ENCODE data around the gene SPACA6.
A peak's percentile ranks its signal among the peaks of the same experiment; 100 is the strongest.

The SPACA6 gene

GRCh38 chr19:51681286-51681941 lies 11.7 kb upstream of the SPACA6 start:
- Histone ChIP-seq H3K79me2 (ENCODE audit: insufficient read depth, low read length) (no peaks in the 10 kb centered on the region), H3K9me3 (ENCODE audit: insufficient read depth, low read depth, low read length) (no peaks in the 10 kb centered on the region), H3K36me3 (ENCODE audit: insufficient read depth, low read length) (no peaks in the 10 kb centered on the region), H3K4me2 (ENCODE audit: low read depth, low read length, poor library complexity, severe bottlenecking) (no peak overlapping the region), H3K9me2 (replicated peaks; ENCODE audit: low read depth, low read length) (no peaks in the 10 kb centered on the region), H3F3A (ENCODE audit: low read depth) (no peaks in the 10 kb centered on the region), H3K4me3 (ENCODE audit: low read length, poor library complexity, severe bottlenecking) (no peak overlapping the region), H3K4me1 (ENCODE audit: insufficient read depth, low read length, poor library complexity, severe bottlenecking) (peaks cover 9% of the 10 kb centered on the region), H4K20me1 (ENCODE audit: insufficient read depth, low read length, poor library complexity, severe bottlenecking) (no peaks in the 10 kb centered on the region), H2AFZ (ENCODE audit: low read length) (peak overlapping the region; percentile 51), H3K9ac (ENCODE audit: low read depth, low read length, poor library complexity, severe bottlenecking) (no peak overlapping the region), H3K27me3 (ENCODE audit: insufficient read depth, low read length, poor library complexity, severe bottlenecking) (peaks cover 4% of the 10 kb centered on the region)
- no peak for TF ChIP-seq EZH2phosphoT487 (IDR thresholded peaks at IDR 0.05; ENCODE audit: borderline replicate concordance)
- no peak for TF ChIP-seq CTCF (conservative IDR thresholded peaks at IDR 0.05; ENCODE audit: low read length)

GRCh38 chr19:51686171-51686570 lies 7.0 kb upstream of the SPACA6 start:
- no peak overlapping the region for H3K9ac ChIP-seq (ENCODE audit: low read depth, low read length, poor library complexity, severe bottlenecking)
- H3K27me3 ChIP-seq (ENCODE audit: insufficient read depth, low read length, poor library complexity, severe bottlenecking), result no peaks in the 10 kb centered on the region
- H3K79me2 ChIP-seq (ENCODE audit: insufficient read depth, low read length), result peaks cover 16% of the 10 kb centered on the region
- no peak overlapping the region for H3K4me2 ChIP-seq (ENCODE audit: low read depth, low read length, poor library complexity, severe bottlenecking)
- no peaks in the 10 kb centered on the region for H3K9me3 ChIP-seq (ENCODE audit: insufficient read depth, low read depth, low read length)
- H3K9me2 ChIP-seq (replicated peaks; ENCODE audit: low read depth, low read length), result no peaks in the 10 kb centered on the region
- no peaks in the 10 kb centered on the region for H3F3A ChIP-seq (ENCODE audit: low read depth)
- no peak overlapping the region for H3K4me3 ChIP-seq (ENCODE audit: low read length, poor library complexity, severe bottlenecking)
- no peaks in the 10 kb centered on the region for H3K36me3 ChIP-seq (ENCODE audit: insufficient read depth, low read length)
- TF ChIP-seq CTCF (conservative IDR thresholded peaks at IDR 0.05; ENCODE audit: low read length), result no peak
- no peak for TF ChIP-seq EZH2phosphoT487 (IDR thresholded peaks at IDR 0.05; ENCODE audit: borderline replicate concordance)
- peaks cover 12% of the 10 kb centered on the region for H4K20me1 ChIP-seq (ENCODE audit: insufficient read depth, low read length, poor library complexity, severe bottlenecking)
- no peak overlapping the region for H2AFZ ChIP-seq (ENCODE audit: low read length)
- H3K4me1 ChIP-seq (ENCODE audit: insufficient read depth, low read length, poor library complexity, severe bottlenecking), result peaks cover 25% of the 10 kb centered on the region

GRCh38 chr19:51687791-51688670 lies 5.1 kb upstream of the SPACA6 start:
- H2AFZ ChIP-seq (ENCODE audit: low read length), result peak overlapping the region; percentile 84
- no peaks in the 10 kb centered on the region for H3K27me3 ChIP-seq (ENCODE audit: insufficient read depth, low read length, poor library complexity, severe bottlenecking)
- peak overlapping the region; percentile 87 for H3K4me2 ChIP-seq (ENCODE audit: low read depth, low read length, poor library complexity, severe bottlenecking)
- no peaks in the 10 kb centered on the region for H3K9me2 ChIP-seq (replicated peaks; ENCODE audit: low read depth, low read length)
- peak overlapping the region; percentile 87 for H3K9ac ChIP-seq (ENCODE audit: low read depth, low read length, poor library complexity, severe bottlenecking)
- H3K36me3 ChIP-seq (ENCODE audit: insufficient read depth, low read length), result no peaks in the 10 kb centered on the region
- peak overlapping the region; percentile 96 for H3K4me3 ChIP-seq (ENCODE audit: low read length, poor library complexity, severe bottlenecking)
- TF ChIP-seq EZH2phosphoT487 (IDR thresholded peaks at IDR 0.05; ENCODE audit: borderline replicate concordance) (no peak), CTCF (conservative IDR thresholded peaks at IDR 0.05; ENCODE audit: low read length) (no peak)
- H3K4me1 ChIP-seq (ENCODE audit: insufficient read depth, low read length, poor library complexity, severe bottlenecking), result peaks cover 34% of the 10 kb centered on the region
- H3K9me3 ChIP-seq (ENCODE audit: insufficient read depth, low read depth, low read length), result no peaks in the 10 kb centered on the region
- H4K20me1 ChIP-seq (ENCODE audit: insufficient read depth, low read length, poor library complexity, severe bottlenecking), result peaks cover 28% of the 10 kb centered on the region
- peaks cover 35% of the 10 kb centered on the region for H3K79me2 ChIP-seq (ENCODE audit: insufficient read depth, low read length)
- no peaks in the 10 kb centered on the region for H3F3A ChIP-seq (ENCODE audit: low read depth)
